Lower leg skin (tissue), 4 donors: Measurements from ENCODE around the gene TMEM87B. TPM values are rescaled to one million over a fixed set of nuclear protein-coding genes. Genes with fewer than 3 reads are reported as not detected.
"Not testable (repeated sequence)": the region's sequence is repeated elsewhere in the genome, so short reads cannot be mapped to it uniquely, and the experiment has no call there.

ENCODE experiments used
- DNase-seq, 2 donors: peaks; one replicate each; pipeline ENCODE4 v3.0.0-alpha.2; 2019; ENCODE audit warnings: low spot score in 2 of 2
- H3K4me3 ChIP-seq: fragments of 200-600 bp; sonication (generic); 2 replicates; pipeline ENCODE4 v1.5.1; 2017; ENCODE audit warnings: mild to moderate bottlenecking, low read depth; ENCODE audit not compliant: poor library complexity, severe bottlenecking
- POLR2A ChIP-seq, 2 donors: fragments of 450-650 bp; IDR thresholded peaks; one replicate each; pipeline ENCODE4 v1.6.1; 2016 to 2017; ENCODE audit warnings: antibody characterized with exemption in 2 of 2, mild to moderate bottlenecking in 1 of 2, moderate library complexity in 1 of 2
- WGBS, 2 donors: methylation state at CpG; one replicate each; pipeline ENCODE4 v1.1.5; 2018; 5-methylcytosine and 5-hydroxymethylcytosine counted together
- intact Hi-C: fragments of 100-400 bp; cut with DNase I; formaldehyde crosslinking; loops from one replicate; pipeline ENCODE4 v1.15.0; 2023; ENCODE audit warnings: low total_unique reads
- total RNA-seq, 4 donors: library from RNA; depleted of rRNA; stranded (reverse); fragments of >200 nt; gene quantifications; one replicate each; pipeline ENCODE4 v1.1.0, GENCODE V29; 2016
- TF ChIP-seq, protein P1 (sequence below), 3 donors: fragments of 450-650 bp; IDR thresholded peaks; one replicate each; pipeline ENCODE4 v1.5.1; 2016; ENCODE audit warnings: antibody characterized with exemption in 3 of 3, mild to moderate bottlenecking in 3 of 3, moderate library complexity in 2 of 3

TMEM87B gene
- total RNA-seq, 4 donors from 2014 or later: 21.5 to 27.0 (median 24.7) TPM

DNA sequence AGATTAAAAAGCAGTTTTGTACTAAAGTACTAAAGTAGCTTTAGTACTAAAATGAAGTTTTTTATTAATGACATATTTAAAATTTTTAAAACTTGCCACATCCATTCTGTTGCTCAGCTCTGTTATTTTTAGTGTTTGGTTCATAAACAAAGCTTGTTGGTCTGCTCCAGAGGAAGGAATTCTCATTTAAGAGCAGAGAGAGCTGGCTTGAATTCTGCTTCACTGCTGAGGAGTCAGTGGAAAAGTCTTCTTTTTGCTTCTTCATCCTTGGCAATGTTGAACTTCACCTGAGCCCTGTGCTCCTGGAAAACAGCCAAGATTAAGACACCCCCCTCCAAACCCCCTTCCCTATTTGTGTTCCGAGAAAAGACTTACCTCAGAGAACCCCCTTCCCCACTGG is 40.6 kb downstream of the TMEM87B start:
- WGBS, 2 donors: 88 to 94% methylated on average over 1 of the region's 1 CpG
- intact Hi-C loops: no loop called here

DNA sequence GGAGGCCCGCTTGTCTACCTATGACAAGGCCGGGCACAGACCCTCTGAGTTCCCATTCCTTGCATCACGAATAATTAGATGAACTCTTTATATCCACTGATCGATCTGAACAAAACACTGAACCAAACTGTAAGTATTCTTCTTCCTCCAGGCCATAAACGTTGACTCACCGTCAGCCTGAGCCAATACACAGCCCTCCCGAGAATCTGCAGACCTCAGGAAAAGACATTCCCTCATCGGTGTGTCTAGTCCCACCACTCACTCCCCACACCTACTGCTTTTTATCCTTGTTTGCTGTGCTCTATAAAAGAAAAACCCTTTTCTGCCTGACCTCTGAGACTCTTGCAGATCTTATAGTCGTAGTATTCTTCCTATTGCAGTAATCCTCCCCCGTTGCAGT is 41.0 kb downstream of the TMEM87B start:
- 67 to 68% methylated on average over 10 of the region's 10 CpGs for WGBS, 2 donors

More for the DNA sequence above, 40.6 kb downstream of the TMEM87B start:
- no peak for DNase-seq
- H3K4me3 ChIP-seq: no peak overlapping the region
- no peak for TF ChIP-seq POLR2A (IDR thresholded peaks at IDR 0.05)
- TF ChIP-seq, protein P1, sequence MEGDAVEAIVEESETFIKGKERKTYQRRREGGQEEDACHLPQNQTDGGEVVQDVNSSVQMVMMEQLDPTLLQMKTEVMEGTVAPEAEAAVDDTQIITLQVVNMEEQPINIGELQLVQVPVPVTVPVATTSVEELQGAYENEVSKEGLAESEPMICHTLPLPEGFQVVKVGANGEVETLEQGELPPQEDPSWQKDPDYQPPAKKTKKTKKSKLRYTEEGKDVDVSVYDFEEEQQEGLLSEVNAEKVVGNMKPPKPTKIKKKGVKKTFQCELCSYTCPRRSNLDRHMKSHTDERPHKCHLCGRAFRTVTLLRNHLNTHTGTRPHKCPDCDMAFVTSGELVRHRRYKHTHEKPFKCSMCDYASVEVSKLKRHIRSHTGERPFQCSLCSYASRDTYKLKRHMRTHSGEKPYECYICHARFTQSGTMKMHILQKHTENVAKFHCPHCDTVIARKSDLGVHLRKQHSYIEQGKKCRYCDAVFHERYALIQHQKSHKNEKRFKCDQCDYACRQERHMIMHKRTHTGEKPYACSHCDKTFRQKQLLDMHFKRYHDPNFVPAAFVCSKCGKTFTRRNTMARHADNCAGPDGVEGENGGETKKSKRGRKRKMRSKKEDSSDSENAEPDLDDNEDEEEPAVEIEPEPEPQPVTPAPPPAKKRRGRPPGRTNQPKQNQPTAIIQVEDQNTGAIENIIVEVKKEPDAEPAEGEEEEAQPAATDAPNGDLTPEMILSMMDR (IDR thresholded peaks at IDR 0.05): no peak

DNA sequence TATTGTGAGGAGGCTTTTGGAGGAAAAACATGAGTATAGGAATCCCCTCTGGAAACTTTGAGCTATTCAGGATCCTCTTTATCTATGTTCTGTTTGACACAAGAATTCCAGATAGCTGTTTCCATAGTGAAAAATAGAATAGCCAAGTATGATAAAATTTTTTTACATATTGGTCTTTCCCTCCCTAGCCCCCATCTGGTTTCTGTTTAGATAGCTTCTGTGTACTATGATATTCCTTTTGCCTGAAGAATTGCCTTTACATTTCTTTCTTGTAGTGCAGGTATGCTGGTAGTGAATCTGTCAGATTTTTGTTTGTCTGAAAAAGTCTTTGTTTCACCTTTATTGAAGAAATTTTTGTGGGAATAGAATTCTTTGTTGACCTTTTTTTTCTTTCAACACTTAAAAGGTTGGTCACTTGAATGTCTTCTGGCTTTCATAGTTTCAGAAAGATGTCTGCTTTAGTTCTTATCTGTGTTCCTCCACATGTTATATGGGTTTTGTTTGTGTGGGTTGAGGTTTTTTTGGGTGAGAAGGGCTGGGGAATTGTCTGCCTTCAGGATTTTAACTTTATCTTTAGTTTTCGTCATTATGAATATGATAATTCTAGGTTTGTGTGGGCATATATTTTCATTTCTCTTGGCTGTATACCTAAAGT is 53.2 kb downstream of the TMEM87B start:
- DNase-seq: no peak
- 96 to 100% methylated on average over 1 of the region's 1 CpG for WGBS, 2 donors
- no peak overlapping the region for H3K4me3 ChIP-seq
- intact Hi-C loops: no loop called here
- TF ChIP-seq POLR2A (IDR thresholded peaks at IDR 0.05): no peak
- TF ChIP-seq, protein P1 (IDR thresholded peaks at IDR 0.05): no peak

More for the DNA sequence above, 41.0 kb downstream of the TMEM87B start:
- DNase-seq: no peak
- no peak overlapping the region for H3K4me3 ChIP-seq
- intact Hi-C loops: no loop called here
- TF ChIP-seq POLR2A (IDR thresholded peaks at IDR 0.05): no peak
- TF ChIP-seq, protein P1 (IDR thresholded peaks at IDR 0.05): no peak

DNA sequence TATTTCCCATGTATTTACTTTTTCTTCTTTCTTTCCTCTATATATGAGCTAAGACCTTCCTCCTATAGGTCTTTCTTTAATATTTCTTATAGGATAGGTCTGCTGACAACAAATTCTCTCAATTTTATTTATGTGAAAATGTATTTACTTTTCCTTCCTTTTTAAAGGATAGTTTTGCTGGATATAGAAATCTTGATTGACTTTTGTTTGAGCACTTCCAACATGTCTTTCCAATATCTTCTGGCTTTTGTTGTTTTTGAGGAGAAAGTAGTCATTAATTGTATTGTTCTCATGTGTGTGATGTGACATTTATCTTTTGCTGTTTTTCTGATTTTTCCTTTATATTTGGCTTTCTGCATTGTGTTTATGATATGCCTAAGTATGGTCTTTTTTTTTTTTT is 54.2 kb downstream of the TMEM87B start:
- no peak for TF ChIP-seq POLR2A (IDR thresholded peaks at IDR 0.05)
- TF ChIP-seq, protein P1 (IDR thresholded peaks at IDR 0.05): no peak
- intact Hi-C loops: no loop called here
- no peak for DNase-seq
- H3K4me3 ChIP-seq: no peak overlapping the region

DNA sequence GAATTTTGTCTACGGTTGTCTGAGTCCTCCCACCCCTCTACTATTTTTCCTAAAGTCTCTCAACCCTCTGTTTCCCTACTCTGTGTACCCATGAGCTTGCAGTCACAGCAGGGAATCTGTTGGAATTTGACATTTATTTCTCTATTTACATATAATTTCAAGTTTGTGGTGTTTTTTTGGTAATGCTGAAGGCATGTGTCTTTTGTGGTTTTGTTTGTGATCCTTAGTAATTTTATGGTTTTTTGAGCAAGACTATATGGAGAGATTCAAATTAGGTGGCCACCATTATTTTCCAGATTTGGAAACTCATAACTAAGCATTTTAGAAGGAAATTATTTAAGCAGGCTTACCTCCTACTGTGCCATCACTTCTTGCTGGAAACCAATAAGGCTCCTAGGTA is 55.9 kb downstream of the TMEM87B start:
- intact Hi-C loops: no loop called here
- no peak for TF ChIP-seq POLR2A (IDR thresholded peaks at IDR 0.05)
- TF ChIP-seq, protein P1 (IDR thresholded peaks at IDR 0.05): no peak
- 88 to 96% methylated on average over 1 of the region's 1 CpG for WGBS, 2 donors
- DNase-seq: no peak
- H3K4me3 ChIP-seq: no peak overlapping the region

DNA sequence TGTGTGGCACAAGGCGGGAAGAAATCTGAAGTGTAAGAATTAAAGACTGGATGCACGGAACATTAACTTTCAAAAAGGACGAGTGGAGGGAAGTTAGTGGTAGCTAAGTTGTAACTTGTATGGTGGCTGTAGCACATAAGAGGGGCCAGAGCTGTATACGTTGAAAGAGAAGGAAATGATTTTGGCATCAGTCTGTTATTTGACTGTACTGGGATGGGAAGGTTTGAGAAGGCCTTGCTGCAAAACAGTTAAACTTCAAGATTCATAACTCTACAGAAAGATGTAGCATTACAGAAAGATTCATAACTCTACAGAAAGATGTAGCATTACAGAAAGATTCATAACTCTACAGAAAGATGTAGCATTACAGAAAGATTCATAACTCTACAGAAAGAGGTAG is 58.3 kb downstream of the TMEM87B start:
- DNase-seq, intact Hi-C loops, H3K4me3 ChIP-seq: not testable (repeated sequence)
- 92 to 96% methylated on average over 4 of the region's 4 CpGs for WGBS, 2 donors
